ENCODE data around the gene DNAH5.

Gene DNAH5

GRCh38 chr5:13878357-13878756 lies 66.1 kb downstream of the DNAH5 start:
- in situ Hi-C loops (cut with MboI; ENCODE audit: low sequenced_read_pairs, unreplicated experiment): no loop called here
- no peak for DNase-seq (ENCODE audit: low spot score)
- no peak for TF ChIP-seq CTCF (IDR thresholded peaks at IDR 0.05; ENCODE audit: borderline replicate concordance, control extremely low read depth, extremely low read depth, insufficient read depth, missing control alignments)

- in situ Hi-C loops (cut with MboI; ENCODE audit: low sequenced_read_pairs, unreplicated experiment): no loop called here
- no peak for DNase-seq (ENCODE audit: low spot score)
These were observed 77.7 kb downstream of the DNAH5 start for GRCh38 chr5:13866792-13867191.

GRCh38 chr5:13865312-13865711 lies 79.2 kb downstream of the DNAH5 start:
- no peak for TF ChIP-seq CTCF (IDR thresholded peaks at IDR 0.05; ENCODE audit: borderline replicate concordance, control extremely low read depth, extremely low read depth, insufficient read depth, missing control alignments)
- in situ Hi-C loops (cut with MboI; ENCODE audit: low sequenced_read_pairs, unreplicated experiment): no loop called here
- no peak for DNase-seq (ENCODE audit: low spot score)

More at GRCh38 chr5:13866792-13867191, 77.7 kb downstream of the DNAH5 start:
- TF ChIP-seq CTCF (IDR thresholded peaks at IDR 0.05; ENCODE audit: borderline replicate concordance, control extremely low read depth, extremely low read depth, insufficient read depth, missing control alignments): no peak

- DNase-seq (ENCODE audit: low spot score): no peak
- TF ChIP-seq CTCF (IDR thresholded peaks at IDR 0.05; ENCODE audit: borderline replicate concordance, control extremely low read depth, extremely low read depth, insufficient read depth, missing control alignments): no peak
- in situ Hi-C loops (cut with MboI; ENCODE audit: low sequenced_read_pairs, unreplicated experiment): no loop called here
These were observed 84.3 kb downstream of the DNAH5 start for GRCh38 chr5:13860146-13860545.

- TF ChIP-seq CTCF (IDR thresholded peaks at IDR 0.05; ENCODE audit: borderline replicate concordance, control extremely low read depth, extremely low read depth, insufficient read depth, missing control alignments): no peak
- in situ Hi-C loops (cut with MboI; ENCODE audit: low sequenced_read_pairs, unreplicated experiment): no loop called here
- no peak for DNase-seq (ENCODE audit: low spot score)
These were observed 85.0 kb downstream of the DNAH5 start for GRCh38 chr5:13859270-13860065.

GRCh38 chr5:13843175-13843846 lies 101.2 kb downstream of the DNAH5 start:
- no peak for DNase-seq (ENCODE audit: low spot score)
- no peak for TF ChIP-seq CTCF (IDR thresholded peaks at IDR 0.05; ENCODE audit: borderline replicate concordance, control extremely low read depth, extremely low read depth, insufficient read depth, missing control alignments)
- in situ Hi-C loops (cut with MboI; ENCODE audit: low sequenced_read_pairs, unreplicated experiment): no loop called here

Measured in GM13976 (cell line).